SK-N-SH (cell line): ENCODE measurements around the gene ASB18. TPM values are rescaled to one million over a fixed set of nuclear protein-coding genes. Genes with fewer than 3 reads are reported as not detected.

ENCODE experiments used
- CTCF ChIA-PET: fragments of 300-600, 350-600 bp; formaldehyde crosslinking; extraction: SDS; loops from one replicate; lab custom pipeline; 2021; lab: Yijun Ruan, JAX
- POLR2A ChIA-PET: fragments of 350-600 bp; sonication (Branson Sonifier 250); formaldehyde crosslinking; extraction: SDS; loops from one replicate; lab custom pipeline; 2020; ENCODE audit warnings: antibody characterized with exemption, inconsistent platforms; lab: Yijun Ruan, JAX
- DNase-seq: peaks from one replicate; pipeline ENCODE4 v3.0.0; 2012
- H2AFZ ChIP-seq: fragments of 200-600 bp; sonication (generic); 2 replicates; pipeline ENCODE4 v1.8.1; 2016; ENCODE audit warnings: antibody characterized with exemption, mild to moderate bottlenecking, low read depth
- H3F3A ChIP-seq: fragments of 200-600 bp; sonication (generic); replicated peaks from 2 replicates; pipeline ENCODE3; 2016; ENCODE audit warnings: antibody characterized with exemption, mild to moderate bottlenecking; ENCODE audit not compliant: insufficient read depth
- H3K27ac ChIP-seq, 2 experiments: fragments of 200-500 bp in 1 of 2; fragments of 200-600 bp in 1 of 2; sonication (Bioruptor generic) in 1 of 2; sonication (generic), shearing (Covaris generic) in 1 of 2; 2 replicates each; pipeline versions ENCODE4 v1.5.1 to v1.6.1; 2014 to 2016; ENCODE audit warnings: low read depth in 2 of 2, inconsistent platforms in 1 of 2, low read length in 1 of 2, mild to moderate bottlenecking in 1 of 2, mixed read lengths in 1 of 2
- H3K27me3 ChIP-seq: fragments of 200-600 bp; sonication (generic), shearing (Covaris generic); 2 replicates; pipeline ENCODE4 v1.6.1; 2016; ENCODE audit warnings: mixed run types; ENCODE audit not compliant: insufficient read depth
- H3K36me3 ChIP-seq, 2 experiments: fragments of 200-500 bp in 1 of 2; fragments of 200-600 bp in 1 of 2; sonication (Bioruptor generic) in 1 of 2; sonication (generic) in 1 of 2; replicated peaks in 1 of 2; 2 replicates each; pipeline versions ENCODE3 to v1.5.1; 2014 to 2016; ENCODE audit warnings: low read length in 1 of 2, mild to moderate bottlenecking in 1 of 2; ENCODE audit not compliant: insufficient read depth in 2 of 2, control insufficient read depth in 1 of 2
- H3K4me1 ChIP-seq, 2 experiments: fragments of 200-500 bp in 1 of 2; fragments of 200-600 bp in 1 of 2; sonication (Bioruptor generic) in 1 of 2; sonication (generic), shearing (Covaris generic) in 1 of 2; 2 replicates each; pipeline versions ENCODE4 v1.5.1 to v1.6.1; 2014 to 2016; ENCODE audit warnings: low read depth in 1 of 2, low read length in 1 of 2, mixed run types in 1 of 2; ENCODE audit not compliant: insufficient read depth in 2 of 2, control insufficient read depth in 1 of 2
- H3K4me2 ChIP-seq: fragments of 200-600 bp; sonication (generic), shearing (Covaris generic); 2 replicates; pipeline ENCODE4 v1.6.1; 2017; ENCODE audit warnings: mixed run types
- H3K4me3 ChIP-seq, 2 experiments: fragments of 200-500 bp in 1 of 2; fragments of 200-600 bp in 1 of 2; sonication (Bioruptor generic) in 1 of 2; sonication (generic), shearing (Covaris generic) in 1 of 2; 2 replicates each; pipeline versions ENCODE4 v1.5.1 to v1.8.1; 2014 to 2016; ENCODE audit warnings: low read depth in 2 of 2, inconsistent platforms in 1 of 2, low read length in 1 of 2, mild to moderate bottlenecking in 1 of 2, mixed read lengths in 1 of 2, moderate library complexity in 1 of 2
- H3K79me2 ChIP-seq: fragments of 200-600 bp; sonication (generic); 2 replicates; pipeline ENCODE4 v1.8.1; 2017; ENCODE audit warnings: mild to moderate bottlenecking; ENCODE audit not compliant: insufficient read depth
- H3K9ac ChIP-seq: fragments of 200-600 bp; sonication (generic); 2 replicates; pipeline ENCODE4 v1.6.1; 2017; ENCODE audit warnings: mixed run types
- H3K9me2 ChIP-seq: fragments of 200-600 bp; sonication (generic); 2 replicates; pipeline ENCODE4 v1.6.1; 2017; ENCODE audit warnings: mixed run types
- H3K9me3 ChIP-seq: fragments of 200-600 bp; sonication (generic); 2 replicates; pipeline ENCODE4 v1.6.1; 2017; ENCODE audit warnings: mixed run types, mild to moderate bottlenecking, moderate library complexity
- H4K20me1 ChIP-seq: fragments of 200-600 bp; sonication (generic); 2 replicates; pipeline ENCODE4 v1.6.1; 2017; ENCODE audit warnings: mild to moderate bottlenecking, mixed run types; ENCODE audit not compliant: insufficient read depth
- CTCF ChIP-seq: fragments of 200-600 bp; sonication (generic); IDR thresholded peaks from 2 replicates; pipeline ENCODE4 v1.6.1; 2017; ENCODE audit warnings: antibody characterized with exemption, mild to moderate bottlenecking, moderate library complexity
- ELF1 ChIP-seq: IDR thresholded peaks from 2 replicates; pipeline ENCODE4 v1.4.0; 2012
- EZH2phosphoT487 ChIP-seq: fragments of 200-600 bp; sonication (generic); IDR thresholded peaks from 2 replicates; pipeline ENCODE4 v1.6.1; 2017; ENCODE audit warnings: low read depth, mixed run types, mild to moderate bottlenecking, antibody characterized with exemption, moderate library complexity, borderline replicate concordance
- FOSL2 ChIP-seq: IDR thresholded peaks from 2 replicates; pipeline ENCODE4 v1.4.0; 2012; ENCODE audit warnings: low read depth, mild to moderate bottlenecking, moderate library complexity, borderline replicate concordance
- FOXM1 ChIP-seq: IDR thresholded peaks from 2 replicates; pipeline ENCODE4 v1.4.0; 2012; ENCODE audit warnings: low read depth, mild to moderate bottlenecking
- IRF3 ChIP-seq: fragments of 150-350 bp; IDR thresholded peaks from 2 replicates; pipeline ENCODE4 v1.6.1; 2016; ENCODE audit warnings: mild to moderate bottlenecking, low read depth, low read length
- MXI1 ChIP-seq: IDR thresholded peaks from 2 replicates; pipeline ENCODE4 v1.6.1; 2012; ENCODE audit warnings: mild to moderate bottlenecking, low read depth, low read length, improper control_type of control experiment
- NRF1 ChIP-seq: IDR thresholded peaks from 2 replicates; pipeline ENCODE4 v1.6.1; 2012; ENCODE audit warnings: low read depth, mild to moderate bottlenecking, low read length
- POLR2AphosphoS5 ChIP-seq: IDR thresholded peaks from 2 replicates; pipeline ENCODE4 v1.6.1; 2012; ENCODE audit warnings: low read depth, low read length
- RAD21 ChIP-seq: IDR thresholded peaks from 2 replicates; pipeline ENCODE4 v1.6.1; 2012; ENCODE audit warnings: mild to moderate bottlenecking, low read length
- RCOR1 ChIP-seq: fragments of 150-350 bp; IDR thresholded peaks from 2 replicates; pipeline ENCODE4 v1.6.1; 2017; ENCODE audit warnings: antibody characterized with exemption, low read length
- SIN3A ChIP-seq: IDR thresholded peaks from 2 replicates; pipeline ENCODE4 v1.6.1; 2012; ENCODE audit warnings: low read depth, mild to moderate bottlenecking, low read length, moderate library complexity, borderline replicate concordance
- YY1 ChIP-seq: IDR thresholded peaks from 2 replicates; pipeline ENCODE4 v1.4.0; 2012; ENCODE audit warnings: low read depth, mild to moderate bottlenecking
- WGBS: methylation state at CpG from one replicate; pipeline ENCODE4 v1.1.6; 2017; ENCODE audit warnings: low lambda C conversion rate; 5-methylcytosine and 5-hydroxymethylcytosine counted together
- polyA plus RNA-seq, 3 experiments: library from polyadenylated mRNA; depleted of rRNA; stranded (reverse); fragments of >200 nt; gene quantifications; 2 replicates each; pipeline ENCODE4 v1.2.3, GENCODE V29; 2012

The ASB18 gene
- polyA plus RNA-seq, 1 of the 3 experiments (the other 2 are of a cell fraction): not detected

- TF ChIP-seq CTCF: no peak
- TF ChIP-seq EZH2phosphoT487: no peak
- TF ChIP-seq IRF3: no peak
- no peak for TF ChIP-seq RCOR1
- TF ChIP-seq YY1: no peak
- no peak for TF ChIP-seq POLR2AphosphoS5
- TF ChIP-seq FOSL2: no peak
- no peak for TF ChIP-seq NRF1
- TF ChIP-seq FOXM1: no peak
Observed at GRCh38 chr2:236159778-236160170, 104.4 kb downstream of the ASB18 start (continued).

- no peaks in the 10 kb centered on the region for H3K9me2 ChIP-seq
- TF ChIP-seq YY1: no peak
- no peak for TF ChIP-seq MXI1
- TF ChIP-seq ELF1: no peak
- TF ChIP-seq POLR2AphosphoS5: no peak
- TF ChIP-seq RAD21: no peak
- no peak for TF ChIP-seq SIN3A
- TF ChIP-seq, all 33 proteins: peak for 0
- H3K27me3 ChIP-seq: peaks cover under 1% of the 10 kb centered on the region; the same call in 1 of the 2 replicates
- CTCF ChIA-PET: interaction anchor here (0.8 to 1.6 kb wide), 6 partner anchors 12 to 380 kb away, joined by 3 to 6 read pairs (median 4); no protein-coding TSS in a partner anchor
- no peak overlapping the region for H2AFZ ChIP-seq
- H3K27ac ChIP-seq: no peak overlapping the region
- no peak overlapping the region for H3K9ac ChIP-seq
- H3K9me3 ChIP-seq: no peaks in the 10 kb centered on the region
- POLR2A ChIA-PET: no interaction called here
- DNase-seq: no peak
- H3F3A ChIP-seq: no peaks in the 10 kb centered on the region
- no peak overlapping the region for H3K4me3 ChIP-seq
- 79% methylated on average over 9 of the region's 45 CpGs for WGBS
- no peak overlapping the region for H3K4me2 ChIP-seq
- peaks cover 0 to under 1% of the 10 kb centered on the region in 2 experiments; a peak in 1 of 4 replicates for H3K4me1 ChIP-seq
- no peaks in the 10 kb centered on the region for H3K36me3 ChIP-seq
- no peaks in the 10 kb centered on the region for H4K20me1 ChIP-seq
- H3K79me2 ChIP-seq: no peaks in the 10 kb centered on the region
Observed at GRCh38 chr2:236158969-236159777, 105.0 kb downstream of the ASB18 start.
